ENCODE results near the gene NTN3.
"Not testable (repeated sequence)": the region's sequence is repeated elsewhere in the genome, so short reads cannot be mapped to it uniquely, and the experiment has no call there.

- not testable (repeated sequence) for TF ChIP-seq CTCF, EP300, POLR2A (IDR thresholded peaks at IDR 0.05)
Observed at GRCh38 chr16:2441143-2441804, 29.8 kb upstream of the NTN3 start.

Data from tibial nerve (tissue), 4 donors.